Smooth muscle cell of bladder (primary cell): ENCODE results near the gene CCL23. TPM values are rescaled to one million over a fixed set of nuclear protein-coding genes. Genes with fewer than 3 reads are reported as not detected.

Source experiments
- total RNA-seq: library from RNA; depleted of rRNA; stranded (reverse); fragments of >200 nt; gene quantifications from 2 replicates; pipeline ENCODE4 v1.2.3, GENCODE V29; 2014

Gene CCL23, protein sequence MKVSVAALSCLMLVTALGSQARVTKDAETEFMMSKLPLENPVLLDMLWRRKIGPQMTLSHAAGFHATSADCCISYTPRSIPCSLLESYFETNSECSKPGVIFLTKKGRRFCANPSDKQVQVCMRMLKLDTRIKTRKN
- total RNA-seq: not detected in 2 replicates

DNA sequence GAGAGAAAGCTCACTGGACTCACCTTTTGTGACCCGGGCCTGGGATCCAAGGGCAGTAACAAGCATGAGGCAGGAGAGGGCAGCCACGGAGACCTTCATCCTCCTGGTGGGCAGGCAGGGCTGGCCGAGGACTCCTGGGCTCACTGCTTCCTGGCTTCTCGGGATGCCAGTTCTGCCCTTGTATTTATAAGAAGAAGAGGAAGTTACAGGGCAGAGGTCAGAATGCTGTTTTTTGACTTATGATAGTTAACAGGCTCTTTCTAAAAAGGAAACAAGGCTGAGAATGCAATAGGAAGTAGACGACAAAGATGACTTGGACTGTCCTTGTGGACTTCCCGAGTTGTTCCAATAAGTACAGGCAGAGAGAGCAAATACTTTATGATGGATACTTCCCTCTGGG is at the start of gene CCL23:
Gene CCL23 (minus strand): TSS at position 174 of the 400 bp plus-strand sequence. CDS start 75 bp downstream, at position 99.

DNA sequence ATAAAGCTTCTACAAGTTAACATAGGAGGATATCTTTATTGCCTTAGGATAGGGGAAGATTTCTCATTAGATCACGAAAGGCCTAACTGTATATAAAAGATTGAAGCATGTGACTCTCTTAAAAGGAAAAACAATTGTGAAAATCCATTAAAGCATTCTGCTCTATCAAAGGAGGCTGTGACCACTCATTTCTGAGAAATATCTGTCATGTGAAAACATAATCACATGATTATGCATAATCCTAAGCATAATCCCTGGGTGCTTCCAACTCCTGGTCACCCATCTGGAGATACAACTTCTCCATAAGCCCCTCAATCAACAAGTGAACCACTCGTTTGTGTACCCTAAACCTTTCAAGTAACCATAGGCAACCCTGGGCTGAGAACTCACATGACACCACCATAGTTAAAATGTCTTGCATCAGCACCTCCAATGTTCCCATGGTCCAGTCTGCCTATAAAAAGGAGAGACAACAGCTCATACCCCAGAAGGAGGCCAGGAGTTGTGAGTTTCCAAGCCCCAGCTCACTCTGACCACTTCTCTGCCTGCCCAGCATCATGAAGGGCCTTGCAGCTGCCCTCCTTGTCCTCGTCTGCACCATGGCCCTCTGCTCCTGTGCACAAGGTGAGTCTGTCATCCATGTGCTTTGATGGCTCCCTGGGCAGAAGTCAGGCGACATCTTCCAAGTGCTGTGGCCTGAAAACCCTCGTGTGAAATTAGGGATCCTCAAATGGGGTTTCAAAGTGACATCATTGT is 46.2 kb upstream of the CCL23 start, which contains the start of gene CCL18:
Gene CCL18 (plus strand): TSS at position 487 of the 756 bp plus-strand sequence. CDS start 71 bp downstream, at position 558.

DNA sequence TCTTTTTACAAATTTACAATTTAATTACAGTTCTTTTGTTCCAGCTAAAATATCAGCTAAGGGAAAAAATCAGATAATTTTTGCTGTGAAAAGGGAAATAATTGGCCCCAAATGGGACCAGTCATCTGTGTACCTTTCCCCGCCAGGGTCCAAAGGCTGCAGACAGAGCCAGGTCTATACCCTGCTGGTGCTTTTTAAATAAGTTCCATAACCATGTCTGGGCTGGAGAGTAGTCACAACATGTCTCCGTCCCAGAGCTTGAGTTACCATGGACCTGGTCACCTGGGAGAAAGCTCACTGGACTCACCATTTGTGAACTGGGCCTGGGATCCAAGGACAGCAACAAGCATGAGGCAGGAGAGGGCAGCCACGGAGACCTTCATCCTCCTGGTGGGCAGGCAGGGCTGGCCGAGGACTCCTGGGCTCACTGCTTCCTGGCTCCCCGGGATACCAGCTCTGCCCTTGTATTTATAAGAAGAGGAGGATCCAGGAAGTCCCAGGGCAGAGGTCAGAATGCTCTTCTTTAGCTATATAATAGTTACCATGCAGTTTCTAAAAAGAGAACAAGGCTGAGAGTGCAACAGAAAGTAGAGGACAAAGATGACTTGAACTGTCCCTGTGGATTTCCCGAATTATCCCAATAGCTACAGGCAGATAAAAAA is 16.5 kb downstream of the CCL23 start, which contains the start of gene CCL15:
Gene CCL15 (minus strand): TSS at position 444 of the 662 bp plus-strand sequence. CDS start 61 bp downstream, at position 383.

DNA sequence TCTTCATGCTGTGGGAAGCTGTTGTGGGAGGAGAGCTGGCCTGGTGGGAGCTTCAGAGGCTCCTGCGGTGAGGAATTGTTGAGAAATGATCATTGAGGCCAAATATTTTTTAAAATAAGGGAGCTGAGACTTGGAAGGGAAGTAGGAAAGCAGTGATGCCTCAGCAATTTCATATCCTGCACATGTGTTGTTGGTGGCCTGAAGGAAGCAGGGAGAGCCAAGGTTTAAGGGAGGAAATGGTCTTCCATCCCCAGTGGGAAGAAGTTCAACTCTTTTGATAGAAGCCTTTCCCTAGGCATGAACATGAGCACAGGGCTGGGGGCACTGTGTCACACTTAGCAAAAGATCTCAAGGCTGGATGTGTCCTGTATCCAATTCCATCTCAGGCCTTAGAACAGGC is 31.1 kb downstream of the CCL23 start, which contains the start of gene CCL14:
Gene CCL14 (minus strand): TSS at position 87 of the 400 bp plus-strand sequence. CDS start 80 bp downstream, at position 7.

DNA sequence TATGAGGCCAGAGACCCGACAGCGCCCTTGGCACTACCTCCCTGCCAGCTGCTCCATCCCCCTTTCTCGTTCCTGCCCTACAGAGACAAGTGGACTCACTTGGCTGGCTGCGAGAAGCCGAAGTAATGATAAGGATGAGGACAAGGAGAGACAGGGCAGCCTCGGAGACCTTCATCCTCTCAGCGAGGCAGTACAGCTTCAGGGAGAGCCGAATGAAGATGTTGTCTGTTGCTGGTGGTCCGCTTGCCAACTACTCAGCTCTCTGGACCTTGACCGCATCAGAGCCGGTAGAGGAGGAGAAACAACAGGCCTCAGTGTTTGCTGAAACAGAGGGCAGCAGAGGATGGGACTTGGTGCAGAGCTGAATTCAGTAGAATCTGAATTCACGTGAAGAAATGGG is 36.5 kb downstream of the CCL23 start, which contains the start of gene CCL16:
Gene CCL16 (minus strand): TSS at position 252 of the 400 bp plus-strand sequence. CDS start 77 bp downstream, at position 175.

Other genes starting within 250 kb of the CCL23 start
- gene MMP28, start 222.3 kb downstream of the CCL23 start, total RNA-seq: 1.0 and 2.6 TPM in 2 replicates
- 49.5 and 55.0 TPM in 2 replicates for gene TAF15, start 208.5 kb downstream of the CCL23 start, total RNA-seq
- not detected in 2 replicates for gene HEATR9, start 149.1 kb downstream of the CCL23 start, total RNA-seq
- gene CCL5, start 137.6 kb downstream of the CCL23 start, total RNA-seq: not detected in 2 replicates
- gene RDM1, start 87.2 kb downstream of the CCL23 start, total RNA-seq: 0.09 and 0.28 TPM in 2 replicates
- not detected in 2 replicates for gene LYZL6, start 74.3 kb downstream of the CCL23 start, total RNA-seq
- not detected in 2 replicates for gene CCL16, start 36.5 kb downstream of the CCL23 start, total RNA-seq
- gene CCL14, start 31.2 kb downstream of the CCL23 start, total RNA-seq: not detected in 2 replicates
- not detected in 2 replicates for gene CCL15, start 16.4 kb downstream of the CCL23 start, total RNA-seq
- gene CCL18, start 46.3 kb upstream of the CCL23 start, total RNA-seq: not detected in 2 replicates
- gene CCL3, start 72.2 kb upstream of the CCL23 start, total RNA-seq: not detected in 2 replicates
- gene CCL4, start 85.9 kb upstream of the CCL23 start, total RNA-seq: not detected in 2 replicates
- 1.0 and 1.3 TPM in 2 replicates for gene TBC1D3B, start 158.7 kb upstream of the CCL23 start, total RNA-seq
- not detected in 2 replicates for gene CCL3L1, start 178.8 kb upstream of the CCL23 start, total RNA-seq
- gene CCL4L2, start 193.1 kb upstream of the CCL23 start, total RNA-seq: 0.14 and 0.18 TPM in 2 replicates
- 0.09 and 0.28 TPM in 2 replicates for gene TBC1D3I, start 246.6 kb upstream of the CCL23 start, total RNA-seq